Activated CD8-positive, alpha-beta T cell treated with anti-CD3 and anti-CD28 coated beads for 36 hours (primary cell): ENCODE data around the gene SOX2. TPM values are rescaled to one million over a fixed set of nuclear protein-coding genes. Genes with fewer than 3 reads are reported as not detected.

Experiments
- ATAC-seq: fragments of 200-7000 bp; cut with Tn5 transposase; one replicate; pipeline ENCODE4 v1.10.0; 2021; ENCODE audit warnings: mild to moderate bottlenecking, moderate library complexity
- CTCF ChIA-PET: fragments of 350-600 bp; sonication (Branson Sonifier 250); formaldehyde crosslinking; loops from one replicate; lab custom pipeline; 2021; ENCODE audit warnings: antibody characterized with exemption; lab: Charles Lee
- POLR2A ChIA-PET: fragments of 350-600 bp; sonication (Branson Sonifier 250); formaldehyde crosslinking; loops from one replicate; lab custom pipeline; 2021; ENCODE audit warnings: antibody characterized with exemption; lab: Charles Lee
- DNase-seq: peaks from one replicate; pipeline ENCODE4 v3.0.0-alpha.2; 2020
- H3K27ac Mint-ChIP-seq: one replicate; pipeline ENCODE4 v1.8.0; 2021; ENCODE audit warnings: mild to moderate bottlenecking, mixed read lengths
- H3K27me3 Mint-ChIP-seq: one replicate; pipeline ENCODE4 v1.8.0; 2021; ENCODE audit warnings: mixed read lengths
- H3K36me3 Mint-ChIP-seq: one replicate; pipeline ENCODE4 v1.8.0; 2021; ENCODE audit warnings: low read depth, mixed read lengths
- H3K4me1 Mint-ChIP-seq: one replicate; pipeline ENCODE4 v1.8.0; 2021; ENCODE audit warnings: low read depth, mixed read lengths
- H3K4me3 Mint-ChIP-seq: one replicate; pipeline ENCODE4 v1.8.0; 2021; ENCODE audit warnings: mild to moderate bottlenecking, moderate library complexity, mixed read lengths
- H3K9me3 Mint-ChIP-seq: one replicate; pipeline ENCODE4 v1.8.0; 2021; ENCODE audit warnings: mixed read lengths
- intact Hi-C: fragments of 100-400 bp; cut with micrococcal nuclease; formaldehyde crosslinking; loops from one replicate; pipeline ENCODE4 v1.10.0; 2022
- total RNA-seq, 2 experiments: library from RNA; stranded (reverse); gene quantifications; one replicate each; pipeline ENCODE4 v1.2.3, GENCODE V29; 2021
- TF ChIP-seq, protein P1 (sequence below): fragments of 200-600 bp; IDR thresholded peaks from one replicate; pipeline ENCODE4 v1.8.0; 2022; ENCODE audit warnings: antibody characterized with exemption, mild to moderate bottlenecking

The SOX2 gene
- total RNA-seq, 2 experiments from 2014 or later: not detected

- TF ChIP-seq, protein P1, sequence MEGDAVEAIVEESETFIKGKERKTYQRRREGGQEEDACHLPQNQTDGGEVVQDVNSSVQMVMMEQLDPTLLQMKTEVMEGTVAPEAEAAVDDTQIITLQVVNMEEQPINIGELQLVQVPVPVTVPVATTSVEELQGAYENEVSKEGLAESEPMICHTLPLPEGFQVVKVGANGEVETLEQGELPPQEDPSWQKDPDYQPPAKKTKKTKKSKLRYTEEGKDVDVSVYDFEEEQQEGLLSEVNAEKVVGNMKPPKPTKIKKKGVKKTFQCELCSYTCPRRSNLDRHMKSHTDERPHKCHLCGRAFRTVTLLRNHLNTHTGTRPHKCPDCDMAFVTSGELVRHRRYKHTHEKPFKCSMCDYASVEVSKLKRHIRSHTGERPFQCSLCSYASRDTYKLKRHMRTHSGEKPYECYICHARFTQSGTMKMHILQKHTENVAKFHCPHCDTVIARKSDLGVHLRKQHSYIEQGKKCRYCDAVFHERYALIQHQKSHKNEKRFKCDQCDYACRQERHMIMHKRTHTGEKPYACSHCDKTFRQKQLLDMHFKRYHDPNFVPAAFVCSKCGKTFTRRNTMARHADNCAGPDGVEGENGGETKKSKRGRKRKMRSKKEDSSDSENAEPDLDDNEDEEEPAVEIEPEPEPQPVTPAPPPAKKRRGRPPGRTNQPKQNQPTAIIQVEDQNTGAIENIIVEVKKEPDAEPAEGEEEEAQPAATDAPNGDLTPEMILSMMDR: no peak
- POLR2A ChIA-PET: no interaction called here
- intact Hi-C loops: loop anchor here (5.0 kb wide), 1 partner anchor 492 kb away; no protein-coding TSS in a partner anchor
- Mint-ChIP-seq H3K27me3 (peaks cover 71% of the 10 kb centered on the region), H3K27ac (no peak overlapping the region), H3K9me3 (peaks cover 2% of the 10 kb centered on the region), H3K4me1 (peaks cover 17% of the 10 kb centered on the region), H3K36me3 (peaks cover 6% of the 10 kb centered on the region), H3K4me3 (no peak overlapping the region)
- ATAC-seq (no peak), DNase-seq (no peak)
- CTCF ChIA-PET: interaction anchor here (0.7 to 1.7 kb wide), 3 partner anchors 9 to 979 kb away, joined by 3 to 5 read pairs (median 3); no protein-coding TSS in a partner anchor
Observed at GRCh38 chr3:181704421-181705085, 7.2 kb upstream of the SOX2 start.

DNA sequence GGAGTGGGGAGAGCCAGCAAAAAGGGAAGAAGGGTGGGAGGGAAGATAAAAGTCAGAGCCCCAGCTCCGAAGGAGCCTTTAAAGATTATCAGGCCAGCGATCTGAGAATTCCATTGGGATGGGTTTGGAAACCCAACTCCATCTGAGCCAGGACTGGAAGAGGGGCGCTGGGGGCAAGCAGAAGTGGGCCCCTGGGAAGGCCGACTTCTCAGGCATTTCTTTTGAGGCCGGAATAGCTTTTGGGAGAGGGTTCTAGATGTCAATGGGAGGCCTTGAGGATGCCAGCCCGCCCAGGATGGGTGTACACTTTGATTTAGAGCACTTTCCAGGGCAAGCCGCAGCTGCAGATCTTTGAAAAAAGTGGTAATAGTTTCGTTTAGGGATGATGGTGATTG, 6.6 kb upstream of the SOX2 start:
- DNase-seq (no peak), ATAC-seq (no peak)
- peaks cover 73% of the 10 kb centered on the region for H3K27me3 Mint-ChIP-seq
- peaks cover 6% of the 10 kb centered on the region for H3K36me3 Mint-ChIP-seq
- peaks cover 2% of the 10 kb centered on the region for H3K9me3 Mint-ChIP-seq
- intact Hi-C loops: no loop called here
- POLR2A ChIA-PET: no interaction called here
- H3K4me3 Mint-ChIP-seq: no peak overlapping the region
- TF ChIP-seq, protein P1: no peak
- H3K27ac Mint-ChIP-seq: no peak overlapping the region
- CTCF ChIA-PET: interaction anchor here (1.7 kb wide), 1 partner anchor 979 kb away, joined by 5 read pairs; no protein-coding TSS in a partner anchor
- peaks cover 17% of the 10 kb centered on the region for H3K4me1 Mint-ChIP-seq

DNA sequence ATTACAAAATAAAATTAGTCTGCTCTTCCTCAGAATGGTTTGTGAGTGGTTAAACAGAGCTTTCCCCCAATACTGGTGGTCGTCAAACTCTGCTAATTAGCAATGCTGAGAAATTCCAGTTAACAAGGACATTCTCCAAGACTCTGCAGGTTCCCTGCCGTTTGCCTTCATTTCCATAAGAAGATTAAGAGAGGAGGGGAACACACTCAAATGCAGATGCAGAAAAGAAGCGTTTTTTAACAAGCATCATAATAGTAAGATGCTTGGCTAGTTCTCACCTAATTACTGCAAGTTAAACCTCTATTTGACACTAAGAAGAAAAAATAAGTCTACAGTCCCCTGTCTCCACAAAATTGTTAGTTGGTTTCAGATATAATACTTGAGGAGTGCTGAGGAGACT, 3.7 kb upstream of the SOX2 start:
- DNase-seq (no peak), ATAC-seq (no peak)
- TF ChIP-seq, protein P1: no peak
- H3K27ac Mint-ChIP-seq: no peak overlapping the region
- intact Hi-C loops: loop anchor here (2.0 kb wide), 1 partner anchor 975 kb away; no protein-coding TSS in a partner anchor
- H3K36me3 Mint-ChIP-seq: peaks cover 5% of the 10 kb centered on the region
- no peak overlapping the region for H3K4me3 Mint-ChIP-seq
- ChIA-PET POLR2A (no interaction called here), CTCF (interaction anchor here (0.7 to 1.9 kb wide), 3 partner anchors 25 to 978 kb away, joined by 3 to 9 read pairs (median 3); no protein-coding TSS in a partner anchor)
- no peaks in the 10 kb centered on the region for H3K9me3 Mint-ChIP-seq
- peaks cover 2% of the 10 kb centered on the region for H3K4me1 Mint-ChIP-seq
- H3K27me3 Mint-ChIP-seq: peaks cover 55% of the 10 kb centered on the region

DNA sequence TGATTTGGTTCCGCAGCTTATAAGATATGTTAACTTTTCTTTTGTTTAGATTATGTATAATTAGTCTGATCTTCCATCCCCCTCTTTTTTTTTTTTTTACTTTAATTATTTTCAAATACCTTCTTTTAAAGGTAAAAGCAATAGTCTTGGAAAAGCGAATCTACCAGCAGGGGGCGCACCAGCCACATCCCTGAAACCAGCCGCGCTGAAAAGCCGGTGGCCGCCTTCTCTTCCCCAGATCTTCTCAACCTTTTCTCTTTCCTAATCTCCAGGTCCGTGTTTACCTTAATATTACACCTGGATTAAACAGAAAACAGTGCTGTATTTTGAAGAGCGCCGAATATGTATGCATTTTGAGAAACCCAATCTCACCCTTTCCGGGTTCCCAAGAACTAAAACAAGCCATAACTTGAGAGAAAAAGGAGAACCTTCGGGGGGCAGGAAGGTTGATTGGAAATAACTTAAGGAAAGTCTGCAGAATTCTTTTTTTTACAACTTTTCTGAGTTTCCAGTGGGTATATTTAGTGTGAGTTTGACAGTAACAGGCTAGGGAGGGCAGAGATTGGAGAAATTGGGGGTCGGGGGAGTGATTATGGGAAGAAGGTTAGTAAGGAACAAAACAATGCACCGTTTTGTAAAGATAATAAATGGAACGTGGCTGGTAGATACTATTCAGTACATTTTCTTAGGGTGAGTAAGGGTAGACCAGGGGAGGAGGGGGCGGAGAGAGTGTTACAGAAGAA, 2.0 kb upstream of the SOX2 start:
- H3K27ac Mint-ChIP-seq: no peak overlapping the region
- H3K4me1 Mint-ChIP-seq: peaks cover 3% of the 10 kb centered on the region
- H3K27me3 Mint-ChIP-seq: peaks cover 48% of the 10 kb centered on the region
- ChIA-PET POLR2A (no interaction called here), CTCF (interaction anchor here (0.8 to 1.3 kb wide), 5 partner anchors 9 to 974 kb away, joined by 3 to 10 read pairs (median 5); no protein-coding TSS in a partner anchor)
- no peak overlapping the region for H3K4me3 Mint-ChIP-seq
- DNase-seq: peak; percentile 81
- peaks cover 1% of the 10 kb centered on the region for H3K36me3 Mint-ChIP-seq
- H3K9me3 Mint-ChIP-seq: peaks cover 4% of the 10 kb centered on the region
- TF ChIP-seq, protein P1: peak; percentile 93
- intact Hi-C loops: loop anchor here (2.0 kb wide), 1 partner anchor 973 kb away; no protein-coding TSS in a partner anchor
- no peak for ATAC-seq
